ENCODE data around the gene FCRLA.
"Not testable (repeated sequence)": the region's sequence is repeated elsewhere in the genome, so short reads cannot be mapped to it uniquely, and the experiment has no call there.

GRCh38 chr1:161698302-161698701 is 8.7 kb upstream of the FCRLA start:
- TF ChIP-seq CTCF (IDR thresholded peaks at IDR 0.05; ENCODE audit: low read depth, low read length, poor library complexity, severe bottlenecking); EZH2phosphoT487 (IDR thresholded peaks at IDR 0.05; ENCODE audit: borderline replicate concordance, low read length): not testable (repeated sequence)

Data from DOHH2 (cell line).